HG03066 (cell line): ENCODE results near the gene SSC5D.

Experiments used
- ATAC-seq: cut with Tn5 transposase; IDR thresholded peaks from one replicate; pipeline ENCODE4 v1.9.1; 2021; ENCODE audit warnings: low read depth; ENCODE audit not compliant: unreplicated experiment

The SSC5D gene

DNA sequence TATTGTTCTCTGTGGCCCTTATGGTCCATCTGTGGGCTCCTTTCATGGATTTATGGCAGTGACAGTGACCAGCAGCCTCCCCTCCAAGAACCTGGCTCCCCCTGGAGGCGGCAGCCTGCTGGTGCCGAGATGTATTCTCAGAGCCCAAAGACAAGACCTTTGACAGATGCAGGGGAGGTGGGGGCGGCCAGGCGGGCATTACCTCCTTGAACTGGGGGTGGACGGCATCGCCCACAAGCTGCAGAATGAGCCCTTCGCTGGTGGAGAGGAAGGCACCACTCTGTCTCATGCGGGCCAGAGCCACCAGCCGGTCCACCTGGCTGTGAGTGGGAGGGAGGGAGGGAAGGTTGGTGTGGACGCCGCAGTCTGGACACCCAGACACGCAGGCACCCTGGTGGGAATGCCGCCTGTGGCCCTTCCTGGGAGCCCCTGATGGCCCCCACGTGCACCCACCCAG, 33.4 kb upstream of the SSC5D start:
- no peak for ATAC-seq

DNA sequence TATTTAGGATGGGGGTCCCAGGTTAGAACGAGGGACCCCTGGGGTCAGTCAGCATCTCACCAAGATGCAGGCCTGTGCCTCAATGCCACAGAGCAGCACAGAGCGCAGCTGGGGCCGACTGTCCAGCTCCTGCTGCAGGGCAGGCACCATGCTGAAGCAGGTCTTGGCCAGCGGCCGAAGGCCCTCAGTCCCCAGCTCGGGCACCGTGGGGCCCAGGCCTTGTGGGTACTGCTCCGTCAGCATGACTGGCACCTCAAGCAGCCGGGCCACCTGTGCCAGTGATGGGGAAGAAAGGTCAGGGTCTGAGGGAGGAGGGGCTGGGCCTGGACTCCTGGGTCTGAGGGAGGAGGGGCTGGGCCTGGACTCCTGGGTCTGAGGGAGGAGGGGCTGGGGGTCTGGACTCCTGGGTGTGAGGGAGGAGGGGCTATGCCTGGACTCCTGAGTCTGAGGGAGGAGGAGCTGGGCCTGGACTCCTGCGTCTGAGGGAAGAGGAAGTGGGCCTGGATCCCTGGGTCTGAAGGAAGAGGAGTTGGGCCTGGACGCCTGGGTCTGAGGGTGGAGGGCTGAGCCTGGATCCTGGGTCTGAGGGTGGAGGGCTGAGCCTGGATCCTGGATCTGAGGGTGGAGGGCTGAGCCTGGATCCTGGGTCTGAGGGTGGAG, 32.5 kb upstream of the SSC5D start:
- ATAC-seq = no peak

DNA sequence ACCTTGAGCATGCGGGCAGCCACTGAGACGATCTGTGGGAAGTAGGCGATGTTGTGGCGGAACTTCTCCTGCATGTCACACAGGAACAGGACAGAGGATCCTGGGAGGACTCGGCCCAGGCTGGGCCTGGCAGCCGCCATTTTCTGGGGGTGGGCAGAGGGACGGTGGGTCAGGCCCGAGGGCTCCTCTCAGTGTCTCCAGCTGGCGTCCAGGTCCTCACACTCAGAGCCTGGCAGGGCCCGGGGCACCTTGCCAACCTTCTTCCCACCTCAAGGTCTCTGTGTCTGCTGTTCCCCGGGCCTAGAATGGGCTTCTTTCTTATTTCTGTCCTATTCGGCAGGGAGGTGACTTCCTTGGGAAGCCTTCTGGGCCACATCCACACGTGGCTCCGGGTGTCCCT, 31.9 kb upstream of the SSC5D start:
- ATAC-seq = no peak

DNA sequence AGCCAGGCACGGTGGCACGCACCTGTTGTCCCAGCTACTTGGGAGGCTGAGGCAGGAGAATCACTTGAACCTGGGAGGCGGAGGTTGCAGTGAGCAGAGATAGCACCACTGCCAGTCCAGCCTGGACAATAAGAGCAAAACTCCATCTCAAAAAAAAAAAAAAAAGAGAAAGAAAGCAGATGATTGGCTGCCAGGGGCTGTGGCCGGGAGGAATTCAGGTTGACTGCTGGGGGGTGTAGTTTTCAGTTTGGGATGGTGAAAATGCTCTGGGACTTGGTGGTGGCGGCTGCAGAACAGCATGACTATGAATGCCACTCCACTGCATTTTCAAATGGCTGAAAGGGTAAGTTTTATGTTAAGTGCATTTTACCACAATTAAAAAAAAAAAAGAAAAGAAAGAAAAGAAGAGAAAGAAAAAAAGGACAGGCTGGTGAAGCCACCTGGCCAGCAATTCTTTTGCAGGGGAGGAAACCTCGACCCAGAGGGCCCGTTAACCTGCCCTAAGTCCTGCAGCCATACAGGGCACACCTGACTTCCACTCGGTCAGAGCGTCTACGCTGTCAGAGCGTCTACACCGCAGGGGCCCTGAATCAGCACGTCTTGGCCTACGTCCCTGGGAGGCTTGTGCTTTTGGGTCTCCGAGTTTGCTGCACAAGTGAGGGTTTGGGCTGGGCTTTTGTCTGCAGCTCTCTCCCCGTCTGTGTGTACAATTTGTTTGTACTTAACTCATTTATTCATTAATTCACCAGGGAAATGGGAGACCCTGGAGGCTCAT, 30.4 kb upstream of the SSC5D start:
- no peak for ATAC-seq

DNA sequence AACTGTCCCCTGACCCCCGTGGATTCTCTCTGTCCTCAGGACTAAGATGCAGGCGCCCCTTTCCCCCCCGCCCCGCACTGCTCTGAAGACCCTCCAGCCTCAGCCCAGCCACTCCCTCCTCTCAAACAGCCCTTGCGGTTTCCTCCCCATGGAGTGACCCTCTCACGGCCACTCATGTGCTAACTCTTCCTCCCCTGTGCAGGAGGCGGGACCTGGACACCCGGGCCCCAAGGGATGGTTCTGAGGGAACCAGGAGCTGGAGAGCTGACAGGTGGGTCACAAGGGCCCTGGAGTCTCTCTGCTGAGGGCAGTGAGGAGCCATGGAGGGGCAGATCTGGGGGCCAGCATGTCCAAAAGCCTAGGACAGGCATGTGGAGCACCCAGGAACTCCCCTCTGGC, 28.7 kb upstream of the SSC5D start:
- no peak for ATAC-seq

DNA sequence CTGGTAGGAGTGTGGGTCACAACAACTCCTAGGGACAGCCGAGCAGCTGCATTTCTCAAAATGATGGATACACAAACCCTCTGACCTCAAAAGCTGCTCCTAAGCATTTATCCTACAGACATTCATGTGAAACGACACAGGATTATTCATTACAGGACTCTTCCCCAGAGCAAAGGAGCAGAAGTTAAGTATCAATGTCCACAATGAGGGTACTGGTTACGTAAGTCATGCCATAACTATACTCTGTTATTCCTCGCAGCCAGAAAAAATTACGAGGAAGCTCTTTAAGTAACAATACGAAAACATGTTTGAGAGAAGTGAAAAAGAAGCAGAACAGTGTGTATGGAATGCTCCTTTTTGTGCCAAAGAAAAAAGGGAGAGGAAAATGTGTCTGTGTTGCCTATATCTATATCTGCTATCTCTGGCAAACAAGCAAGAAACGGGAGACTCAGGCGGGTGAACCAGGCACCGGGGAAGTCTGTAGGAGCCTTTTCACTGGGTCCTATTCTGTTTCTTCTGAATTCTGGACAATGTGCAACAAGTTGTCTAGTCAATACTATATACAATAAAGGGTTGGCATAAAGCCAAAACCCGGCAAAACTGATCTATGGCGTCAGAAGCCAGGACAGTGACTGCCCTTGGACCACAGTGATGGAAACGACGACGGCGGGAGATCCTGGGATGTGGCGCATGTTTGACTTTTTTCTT, 28.1 kb upstream of the SSC5D start:
- no peak for ATAC-seq

DNA sequence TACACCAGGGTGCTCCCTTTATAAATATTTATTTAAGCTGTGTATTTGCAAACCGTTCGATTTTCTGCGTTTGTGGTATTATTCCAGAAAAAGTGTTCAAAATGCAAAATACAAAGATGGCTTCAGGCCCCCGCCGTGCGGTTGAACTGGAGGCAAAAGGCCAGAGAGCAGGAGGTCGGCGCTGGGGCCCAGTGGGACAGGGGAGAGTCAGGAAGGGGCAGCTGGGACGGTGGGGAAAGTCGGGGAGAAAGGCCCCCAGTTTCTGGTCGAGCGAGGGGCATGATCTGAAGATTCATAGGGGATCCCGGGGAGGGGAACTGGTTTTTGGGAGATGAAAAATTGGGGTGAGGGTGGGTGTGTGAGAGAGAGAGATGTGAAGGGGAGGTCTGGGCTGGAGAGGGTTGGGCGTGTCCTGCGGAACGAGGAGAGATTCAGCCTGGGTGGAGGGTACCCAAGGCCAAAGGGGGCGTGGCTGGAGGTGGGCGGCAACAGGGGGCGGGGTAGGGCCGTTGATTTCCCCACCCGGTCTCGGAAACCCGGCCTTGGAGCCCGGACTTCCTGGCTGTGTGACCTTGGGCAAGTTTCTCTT, 27.5 kb upstream of the SSC5D start:
- no peak for ATAC-seq

DNA sequence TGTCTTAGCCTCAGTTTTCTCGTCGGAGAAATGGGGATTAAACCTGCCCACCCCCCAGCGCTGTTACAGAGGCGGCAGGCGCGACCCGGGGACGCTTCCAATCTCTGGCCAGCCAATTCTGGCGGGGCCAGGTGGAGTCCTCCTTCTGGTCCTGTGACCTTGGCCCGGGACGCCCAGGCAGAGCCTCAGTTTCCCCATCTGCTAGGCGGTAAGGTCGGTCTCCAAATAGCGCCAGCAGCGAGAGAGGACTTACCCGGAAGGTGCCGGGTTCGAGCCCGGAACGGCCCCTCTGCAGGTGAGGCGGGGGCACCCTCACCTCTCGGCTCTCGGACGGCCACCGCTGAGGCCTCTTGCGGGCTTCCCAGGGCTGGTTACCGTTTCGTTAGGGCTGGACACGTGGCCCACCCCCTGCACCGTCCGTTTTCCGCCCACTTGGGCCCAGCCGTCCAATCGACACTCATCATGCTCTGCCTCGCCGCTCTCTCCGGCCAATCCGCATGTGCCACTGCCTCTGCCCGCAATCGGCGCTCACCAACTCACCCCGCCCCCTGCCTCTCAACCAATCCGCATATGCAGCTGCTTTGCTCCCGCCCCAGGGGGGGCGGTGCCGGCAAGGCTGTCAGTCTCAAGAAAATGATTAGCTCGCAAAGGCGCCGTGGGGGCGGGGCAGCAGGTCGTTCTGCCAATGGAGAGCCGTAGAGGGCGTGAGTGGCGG, 26.8 kb upstream of the SSC5D start, which contains the start of gene ISOC2:
ISOC2 (minus strand) TSS at position 384 of the 715 bp plus-strand sequence. CDS start 5,156 bp downstream, outside the sequence.
- ATAC-seq = peak; percentile 89

DNA sequence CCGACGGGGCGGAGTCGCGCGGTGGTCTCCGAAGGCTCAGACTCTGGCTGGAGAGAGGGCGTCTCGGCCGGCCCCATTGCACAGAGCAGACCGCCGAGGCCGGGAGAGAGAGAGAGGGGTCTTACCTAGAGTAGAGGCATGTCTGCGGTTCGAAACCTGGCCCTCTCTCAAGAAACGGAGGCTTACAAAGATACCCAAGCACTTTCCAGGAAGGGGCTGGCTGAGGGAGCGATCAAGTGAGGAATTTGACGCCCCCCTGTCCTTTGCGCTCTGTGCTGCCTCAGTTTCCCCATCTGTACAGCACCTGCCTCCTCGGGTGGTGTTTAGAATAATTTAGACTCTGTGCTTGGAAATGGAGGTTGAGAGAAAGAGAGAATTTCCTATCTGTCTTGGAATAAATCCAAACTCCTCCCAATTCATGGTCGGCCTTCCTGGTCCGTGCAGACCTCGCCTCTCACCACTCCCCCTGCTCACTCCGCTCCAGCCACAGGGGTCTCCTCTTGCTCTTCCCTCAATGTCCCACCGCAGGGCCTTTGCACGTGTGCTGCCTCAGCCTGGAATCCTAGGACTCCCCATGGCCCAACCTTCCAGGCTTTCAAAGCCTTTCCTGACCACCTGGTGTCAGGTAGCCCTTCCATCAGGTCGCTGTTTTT, 26.1 kb upstream of the SSC5D start:
- no peak for ATAC-seq

DNA sequence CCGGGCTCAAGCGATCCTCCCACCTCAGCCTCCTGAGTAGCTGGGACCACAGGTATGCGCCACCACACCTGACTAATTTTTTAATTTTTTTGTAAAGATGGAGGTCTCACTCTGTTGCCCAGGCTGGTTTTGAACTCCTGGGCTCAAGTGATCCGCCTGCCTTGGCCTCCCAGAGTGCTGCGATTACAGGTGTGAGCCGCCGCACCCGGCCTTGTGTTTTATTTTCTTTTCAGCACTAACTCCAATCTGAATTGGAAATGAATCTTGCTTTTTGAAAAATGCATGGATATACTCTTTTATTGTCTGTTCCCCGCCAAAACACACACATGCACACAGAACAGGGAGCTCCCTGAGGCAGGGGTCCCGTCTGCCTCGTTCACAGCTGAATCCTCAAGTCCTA, 25.5 kb upstream of the SSC5D start:
- ATAC-seq = no peak

DNA sequence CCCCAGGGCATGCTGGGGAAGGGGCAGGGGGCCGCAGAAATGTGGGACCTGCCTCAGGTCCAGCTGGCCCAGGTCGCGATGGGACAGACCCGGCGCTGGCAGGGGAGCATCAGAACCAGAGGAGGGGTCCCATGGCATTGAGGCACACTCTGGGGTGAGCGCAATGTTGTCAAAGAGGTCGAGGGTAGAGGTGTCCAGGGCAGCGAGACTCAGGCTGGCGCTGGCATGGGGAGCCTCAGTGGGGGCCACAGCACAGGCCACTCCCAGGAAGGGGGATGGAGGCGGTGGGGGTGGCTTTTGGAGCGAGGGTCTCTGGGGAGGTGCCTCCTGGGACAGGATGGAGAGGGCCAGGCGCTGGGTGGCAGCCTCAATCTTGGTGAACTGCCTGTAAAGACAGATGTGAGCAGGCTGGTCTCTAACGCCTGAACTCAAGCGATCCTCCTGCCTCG, 24.6 kb upstream of the SSC5D start:
- no peak for ATAC-seq

DNA sequence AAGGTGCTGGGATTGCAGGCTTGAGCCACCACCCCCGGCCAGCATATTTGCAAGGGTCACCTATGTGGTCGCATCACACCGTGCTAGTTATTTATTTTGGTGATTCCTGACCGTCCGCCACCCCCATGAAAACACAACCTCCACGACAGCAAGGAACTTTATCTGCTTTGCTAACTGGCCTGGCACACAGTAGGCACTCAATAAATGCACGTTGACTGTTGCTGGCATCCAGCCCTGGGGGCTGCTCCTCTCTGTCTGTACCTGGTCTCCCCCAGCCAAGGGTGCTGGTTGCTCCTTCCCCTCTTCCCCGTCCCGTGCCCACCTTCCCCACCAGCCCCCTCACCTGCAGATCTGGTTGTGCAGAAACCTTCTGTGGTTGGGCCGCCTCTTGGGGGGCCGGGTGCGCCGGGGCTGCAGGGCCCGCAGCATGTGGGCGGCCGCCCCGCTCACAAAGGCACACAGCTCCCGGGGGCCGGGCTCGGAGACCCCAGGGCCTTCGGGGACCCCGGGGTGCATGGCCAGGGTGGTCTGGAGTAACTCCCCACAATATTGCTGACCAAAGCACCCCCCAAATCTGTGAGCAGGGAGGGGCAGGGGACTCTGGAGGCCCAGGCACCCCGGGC, 24.1 kb upstream of the SSC5D start:
- no peak for ATAC-seq

DNA sequence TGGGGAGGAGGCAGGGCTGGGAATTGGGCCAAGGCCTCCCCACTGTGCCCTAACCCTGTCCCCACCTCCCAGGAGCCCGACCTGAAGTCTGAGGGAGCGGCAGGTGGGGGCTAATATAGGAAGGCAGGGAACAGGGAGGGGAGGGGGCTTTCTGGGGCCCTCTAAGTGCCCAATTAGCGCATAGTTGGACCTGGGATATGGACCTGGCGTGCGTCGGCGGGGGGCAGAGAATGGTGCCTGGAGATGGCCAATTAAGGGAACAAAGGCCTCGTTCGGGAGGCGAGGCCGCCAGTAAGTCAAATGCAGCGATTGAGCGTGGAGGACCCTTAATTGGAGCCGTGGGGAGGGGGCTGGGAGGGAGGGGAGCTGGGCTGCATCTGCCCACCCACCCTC, 23.6 kb upstream of the SSC5D start, which contains the start of gene C19orf85:
C19orf85 (minus strand) TSS at position 90 of the 393 bp plus-strand sequence. CDS start 197 bp downstream, outside the sequence.
- ATAC-seq = no peak

DNA sequence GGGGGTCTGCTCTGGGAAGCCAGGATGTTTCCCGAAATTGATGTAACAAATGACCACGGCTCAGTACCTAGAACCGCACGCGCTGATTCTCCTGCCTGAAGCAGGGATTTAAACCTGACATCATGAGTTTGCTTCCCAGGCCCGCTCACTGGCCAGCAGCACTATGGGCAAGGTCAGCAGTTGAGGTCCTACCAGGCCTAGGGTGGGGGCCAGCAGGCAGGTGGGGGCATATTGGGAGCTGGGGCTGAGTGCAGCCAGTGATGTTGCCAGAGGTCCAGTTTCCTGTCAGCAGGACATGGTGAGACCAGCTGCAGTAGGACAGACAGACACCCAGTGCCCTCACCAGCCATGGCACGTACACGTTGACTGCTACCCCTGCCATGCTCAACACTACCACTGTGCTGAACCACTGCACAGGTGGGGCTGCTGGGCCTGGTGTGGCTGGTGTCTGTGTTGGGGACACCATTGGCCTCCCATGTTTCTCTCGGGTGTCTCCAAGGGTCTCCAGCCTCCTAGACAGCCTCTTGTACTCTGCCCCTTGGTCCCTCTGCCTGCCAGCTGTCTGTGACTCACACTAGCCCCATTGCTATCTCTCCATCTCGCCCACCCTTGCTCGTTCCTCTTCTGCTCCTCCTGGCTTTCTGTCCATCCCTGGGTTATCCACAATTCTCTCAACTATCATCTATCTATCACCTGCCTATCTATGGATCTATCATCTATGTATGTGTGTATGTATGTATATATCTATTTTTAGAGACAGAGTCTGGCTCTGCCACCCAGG, 22.6 kb upstream of the SSC5D start:
- no peak for ATAC-seq

DNA sequence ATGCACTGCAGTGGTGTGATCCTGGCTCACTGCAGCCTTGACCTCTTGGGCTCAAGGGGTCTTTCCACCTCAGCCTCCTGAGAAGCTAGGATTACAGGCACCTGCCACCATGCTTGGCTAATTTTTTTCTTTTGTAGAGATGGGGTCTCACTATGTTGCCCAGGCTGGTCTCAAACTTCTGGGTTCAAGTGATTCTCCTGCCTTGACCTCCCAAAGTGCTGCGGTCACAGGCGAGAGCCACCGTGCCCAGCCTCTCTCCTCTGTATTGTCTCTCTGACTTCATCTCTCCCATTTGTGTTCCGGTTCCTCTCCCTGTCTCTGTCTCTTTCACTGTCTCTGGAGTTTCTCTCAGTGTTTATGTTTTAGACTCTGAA, 22.0 kb upstream of the SSC5D start:
- ATAC-seq = no peak

DNA sequence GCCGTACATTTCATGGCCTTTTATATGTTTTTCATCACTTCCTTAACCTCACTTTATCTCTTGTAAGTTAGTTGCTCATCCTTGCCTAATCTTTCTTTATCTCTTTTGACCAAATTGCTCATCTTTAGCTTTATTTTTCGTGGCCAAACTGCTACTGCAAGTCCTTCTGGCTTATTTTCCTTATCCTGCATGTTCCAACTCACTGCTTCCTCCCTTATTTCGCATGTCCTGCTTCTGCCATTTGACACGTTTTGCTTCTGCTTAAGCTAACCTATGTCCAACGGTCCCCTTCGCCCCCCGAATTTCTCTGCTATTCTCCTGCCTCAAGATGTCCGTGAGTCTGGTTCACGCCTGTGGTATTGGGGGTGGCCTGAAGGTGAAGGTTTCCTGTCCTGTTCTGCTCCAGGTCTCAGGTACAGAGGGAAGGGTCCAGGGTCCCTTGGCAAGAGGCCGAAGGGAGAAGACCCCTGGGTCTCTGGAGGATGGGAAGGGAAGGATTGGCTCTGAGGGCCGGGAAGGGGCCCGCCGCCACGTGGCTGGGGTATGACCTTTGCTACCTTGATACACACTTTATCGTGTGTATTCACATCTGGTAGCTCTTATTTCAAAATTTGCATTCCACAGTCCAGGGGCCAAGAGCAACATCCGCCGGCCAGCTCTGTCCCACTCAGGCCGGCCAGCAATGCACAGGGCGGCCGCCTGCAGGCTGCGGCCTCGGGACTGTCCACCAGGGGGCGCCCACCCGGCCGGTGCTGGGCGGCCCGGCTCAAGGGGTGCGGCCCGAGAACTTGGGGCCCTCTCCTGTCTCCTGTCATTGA, 20.8 kb upstream of the SSC5D start:
- no peak for ATAC-seq

DNA sequence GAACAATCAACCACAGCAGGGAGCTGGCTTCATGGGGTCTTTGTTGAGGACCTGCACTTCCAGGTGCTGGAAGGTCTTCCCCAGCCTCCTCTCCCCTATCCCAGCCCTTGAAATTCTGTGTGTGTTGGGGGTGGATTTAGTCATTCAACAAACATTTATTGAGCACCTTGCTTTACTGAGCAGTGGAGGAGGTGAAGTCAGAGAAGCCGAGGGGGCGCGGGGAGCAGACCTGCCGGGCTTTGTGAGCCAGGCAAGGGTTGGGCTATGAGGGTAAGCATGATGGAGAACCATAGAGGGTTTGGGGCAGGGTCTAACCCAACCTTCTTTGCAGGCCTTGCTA, 20.2 kb upstream of the SSC5D start:
- ATAC-seq = no peak

DNA sequence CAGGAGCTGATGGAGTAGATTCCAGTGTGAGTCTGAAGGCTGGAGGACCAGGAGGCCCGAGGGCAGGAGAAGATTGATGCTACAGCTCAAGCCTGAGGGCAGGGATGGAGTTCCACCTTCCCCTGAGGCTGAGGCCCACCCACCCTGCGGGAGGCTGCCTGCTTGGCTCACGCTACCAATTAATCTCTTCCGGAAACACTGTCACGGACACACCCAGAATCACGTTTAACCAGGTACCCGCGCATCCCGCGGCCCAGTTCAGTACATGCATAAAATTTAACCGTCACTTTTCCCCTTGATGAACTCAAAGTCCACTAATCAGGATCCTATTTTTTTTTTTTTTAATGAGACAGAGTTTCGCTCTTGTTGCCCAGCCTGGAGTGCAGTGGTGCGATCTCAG, 17.0 kb upstream of the SSC5D start:
- ATAC-seq = no peak
